ENCODE results near the gene BICRA. TPM values are rescaled to one million over a fixed set of nuclear protein-coding genes. Genes with fewer than 3 reads are reported as not detected.

The BICRA gene
- total RNA-seq, 1 experiment from 2014 or later, result 0.34 TPM

GRCh38 chr19:47750752-47751151 lies 141.8 kb downstream of the BICRA start:
- in situ Hi-C loops (cut with HindIII; ENCODE audit: low pct_unique_long_range_greater_than_20kb, low sequenced_read_pairs), result no loop called here
- DNase-seq (ENCODE audit: low read depth), result no peak

GRCh38 chr19:47752440-47753211 lies 143.7 kb downstream of the BICRA start:
- in situ Hi-C loops (cut with HindIII; ENCODE audit: low pct_unique_long_range_greater_than_20kb, low sequenced_read_pairs), result no loop called here
- DNase-seq (ENCODE audit: low read depth), result no peak

Other genes with a start within 250 kb of the BICRA start
- gene MEIS3, start 189.6 kb upstream of the BICRA start, total RNA-seq (2014; rRNA removed; shearing (Covaris generic); ENCODE audit: low replicate concordance), result 41.7 and 44.4 TPM in 2 replicates
- gene SLC8A2, start 137.2 kb upstream of the BICRA start, total RNA-seq (2014; rRNA removed; shearing (Covaris generic); ENCODE audit: low replicate concordance), result not detected in 2 replicates
- gene KPTN, start 124.9 kb upstream of the BICRA start, total RNA-seq (2014; rRNA removed; shearing (Covaris generic); ENCODE audit: low replicate concordance), result 4.7 and 4.8 TPM in 2 replicates
- 48.5 and 100 TPM in 2 replicates for gene NAPA, start 94.1 kb upstream of the BICRA start, total RNA-seq (2014; rRNA removed; shearing (Covaris generic); ENCODE audit: low replicate concordance)
- gene ZNF541, start 36.0 kb upstream of the BICRA start, total RNA-seq (2014; rRNA removed; shearing (Covaris generic); ENCODE audit: low replicate concordance), result not detected in 2 replicates
- gene EHD2, start 104.3 kb downstream of the BICRA start, total RNA-seq (2014; rRNA removed; shearing (Covaris generic); ENCODE audit: low replicate concordance), result 7.4 and 12.4 TPM in 2 replicates
- gene NOP53, start 136.4 kb downstream of the BICRA start, total RNA-seq (2014; rRNA removed; shearing (Covaris generic); ENCODE audit: low replicate concordance), result 535 and 553 TPM in 2 replicates
- gene SELENOW, start 169.6 kb downstream of the BICRA start, total RNA-seq (2014; rRNA removed; shearing (Covaris generic); ENCODE audit: low replicate concordance), result 158 and 233 TPM in 2 replicates
- gene TPRX1, start 195.4 kb downstream of the BICRA start, total RNA-seq (2014; rRNA removed; shearing (Covaris generic); ENCODE audit: low replicate concordance), result not detected in 2 replicates
- gene CRX, start 212.8 kb downstream of the BICRA start, total RNA-seq (2014; rRNA removed; shearing (Covaris generic); ENCODE audit: low replicate concordance), result not detected in 2 replicates

Measured in Caki2 (cell line).